GM12891 (cell line): ENCODE measurements around the gene PKNOX2.

Experiments
- PAX5 ChIP-seq: IDR thresholded peaks from 2 replicates; pipeline ENCODE4 v1.6.1; 2011; ENCODE audit warnings: low read length, moderate library complexity, mild to moderate bottlenecking; ENCODE audit not compliant: insufficient read depth, severe bottlenecking
- POLR2A ChIP-seq: IDR thresholded peaks from 2 replicates; pipeline ENCODE4 v1.6.1; 2011; ENCODE audit warnings: low read depth, low read length, control low read depth
- POLR2AphosphoS5 ChIP-seq: IDR thresholded peaks from 2 replicates; pipeline ENCODE4 v1.6.1; 2011; ENCODE audit warnings: low read depth, low read length, control low read depth
- POU2F2 ChIP-seq: IDR thresholded peaks from 2 replicates; pipeline ENCODE4 v1.6.1; 2011; ENCODE audit warnings: low read depth, mild to moderate bottlenecking, control low read depth, low read length, moderate library complexity
- SPI1 ChIP-seq: IDR thresholded peaks from 2 replicates; pipeline ENCODE4 v1.6.1; 2011; ENCODE audit warnings: low read depth, low read length, control low read depth
- TAF1 ChIP-seq: IDR thresholded peaks from 2 replicates; pipeline ENCODE4 v1.6.1; 2011; ENCODE audit warnings: low read depth, low read length, control low read depth

GRCh38 chr11:125257190-125257579 is 92.6 kb downstream of the PKNOX2 start:
- TF ChIP-seq POLR2A, result no peak
- TF ChIP-seq POLR2AphosphoS5, result no peak
- TF ChIP-seq TAF1, result no peak
- TF ChIP-seq PAX5, result no peak
- TF ChIP-seq POU2F2, result no peak
- no peak for TF ChIP-seq SPI1
